HEK293 (cell line): ENCODE data around the gene ATP1A3.

Experiments
- CTCF ChIA-PET: fragments of 350-600 bp; formaldehyde crosslinking; extraction: SDS; loops from one replicate; lab custom pipeline; 2021; ENCODE audit warnings: antibody characterized with exemption; lab: Yijun Ruan, JAX
- POLR2A ChIA-PET: fragments of 300-600 bp; formaldehyde crosslinking; extraction: SDS; loops from one replicate; lab custom pipeline; 2020; ENCODE audit warnings: antibody characterized with exemption, inconsistent platforms; lab: Yijun Ruan, JAX
- H3K27ac ChIP-seq: fragments of 200-500 bp; sonication (Bioruptor generic); 2 replicates; pipeline ENCODE4 v1.5.1; 2014; ENCODE audit warnings: low read depth, low read length, control low read depth, inconsistent platforms; ENCODE audit errors: extremely low read depth
- H3K36me3 ChIP-seq, 2 experiments: fragments of 200-500 bp in 1 of 2; sonication (Bioruptor generic) in 1 of 2; 1 replicate in 1 of 2; 2 replicates in 1 of 2; pipeline ENCODE4 v1.5.1; 2014 to 2017; ENCODE audit warnings: inconsistent platforms in 2 of 2, low read length in 2 of 2; ENCODE audit not compliant: control insufficient read depth in 2 of 2, insufficient read depth in 1 of 2
- H3K4me1 ChIP-seq: fragments of 200-500 bp; sonication (Bioruptor generic); 2 replicates; pipeline ENCODE4 v1.5.1; 2014; ENCODE audit warnings: mild to moderate bottlenecking, low read length, inconsistent platforms; ENCODE audit not compliant: control insufficient read depth, insufficient read depth
- H3K4me3 ChIP-seq: 2 replicates; pipeline ENCODE4 v1.5.1; 2011; ENCODE audit warnings: low read depth, mild to moderate bottlenecking, control low read depth, low read length, moderate library complexity
- H3K9me3 ChIP-seq: fragments of 200-500 bp; sonication (Bioruptor generic); 2 replicates; pipeline ENCODE4 v1.5.1; 2014; ENCODE audit warnings: low read depth, low read length, inconsistent platforms; ENCODE audit not compliant: control insufficient read depth, insufficient read depth
- BCL11B ChIP-seq: fragments of 450-650 bp; formaldehyde crosslinking; IDR thresholded peaks from 2 replicates; pipeline ENCODE4 v1.5.1; 2016; ENCODE audit warnings: low read depth, missing biosample characterization, missing genetic modification characterization
- EGR2 ChIP-seq: fragments of 450-650 bp; formaldehyde crosslinking; IDR thresholded peaks from 2 replicates; pipeline ENCODE4 v1.5.1; 2016; ENCODE audit warnings: low read depth, missing biosample characterization, missing genetic modification characterization
- HOXD13 ChIP-seq: sonication (generic); formaldehyde crosslinking; IDR thresholded peaks from 2 replicates; pipeline ENCODE4 v1.8.0; 2022; ENCODE audit warnings: missing genetic modification reagents, borderline replicate concordance
- KLF16 ChIP-seq: fragments of 450-650 bp; formaldehyde crosslinking; IDR thresholded peaks from 2 replicates; pipeline ENCODE4 v1.5.1; 2017; ENCODE audit warnings: missing biosample characterization, missing genetic modification characterization
- MEIS1 ChIP-seq: sonication (generic); formaldehyde crosslinking; IDR thresholded peaks from 2 replicates; pipeline ENCODE4 v1.8.1; 2022; ENCODE audit warnings: missing genetic modification reagents, mild to moderate bottlenecking, borderline replicate concordance
- SALL2 ChIP-seq: fragments of 450-650 bp; formaldehyde crosslinking; IDR thresholded peaks from 2 replicates; pipeline ENCODE4 v1.5.0; 2017; ENCODE audit warnings: missing biosample characterization, mild to moderate bottlenecking, missing genetic modification characterization, borderline replicate concordance
- YY2 ChIP-seq: fragments of 450-650 bp; formaldehyde crosslinking; IDR thresholded peaks from 2 replicates; pipeline ENCODE4 v1.5.1; 2016; ENCODE audit warnings: missing biosample characterization, missing genetic modification characterization
- ZFP69B ChIP-seq: fragments of 450-650 bp; formaldehyde crosslinking; IDR thresholded peaks from 2 replicates; pipeline ENCODE4 v1.5.1; 2016; ENCODE audit warnings: missing biosample characterization, missing genetic modification characterization
- ZNF174 ChIP-seq: fragments of 450-650 bp; formaldehyde crosslinking; IDR thresholded peaks from 2 replicates; pipeline ENCODE4 v1.5.0; 2017; ENCODE audit warnings: missing biosample characterization, mild to moderate bottlenecking, missing genetic modification characterization
- ZNF184 ChIP-seq: fragments of 450-650 bp; IDR thresholded peaks from 2 replicates; pipeline ENCODE4 v1.5.1; 2018; ENCODE audit warnings: missing biosample characterization, mild to moderate bottlenecking, missing genetic modification characterization
- ZNF280D ChIP-seq: fragments of 450-650 bp; formaldehyde crosslinking; IDR thresholded peaks from 2 replicates; pipeline ENCODE4 v1.5.1; 2016; ENCODE audit warnings: missing biosample characterization, missing genetic modification characterization
- ZNF510 ChIP-seq: fragments of 450-650 bp; formaldehyde crosslinking; IDR thresholded peaks from 2 replicates; pipeline ENCODE4 v1.5.1; 2018; ENCODE audit warnings: mild to moderate bottlenecking, missing genetic modification characterization, missing biosample characterization; ENCODE audit not compliant: insufficient replicate concordance
- ZNF585B ChIP-seq: fragments of 450-650 bp; formaldehyde crosslinking; IDR thresholded peaks from 2 replicates; pipeline ENCODE4 v1.5.1; 2016; ENCODE audit warnings: missing biosample characterization, missing genetic modification characterization
- ZNF76 ChIP-seq: fragments of 450-650 bp; formaldehyde crosslinking; IDR thresholded peaks from 2 replicates; pipeline ENCODE4; 2016; ENCODE audit warnings: low read depth, missing biosample characterization, missing genetic modification characterization, borderline replicate concordance
- TF ChIP-seq, protein P1 (sequence below): fragments of 450-650 bp; formaldehyde crosslinking; IDR thresholded peaks from 2 replicates; pipeline ENCODE4 v1.5.1; 2017; ENCODE audit warnings: missing biosample characterization, missing genetic modification characterization
- TF ChIP-seq, protein P2 (sequence below): fragments of 450-650 bp; formaldehyde crosslinking; IDR thresholded peaks from 2 replicates; pipeline ENCODE4 v1.5.1; 2016; ENCODE audit warnings: missing biosample characterization, missing genetic modification characterization
- TF ChIP-seq, protein P3 (sequence below): fragments of 450-650 bp; formaldehyde crosslinking; IDR thresholded peaks from 2 replicates; pipeline ENCODE4 v1.5.1; 2016; ENCODE audit warnings: missing biosample characterization, missing genetic modification characterization, borderline replicate concordance
- TF ChIP-seq, protein P4 (sequence below): fragments of 450-650 bp; formaldehyde crosslinking; IDR thresholded peaks from 2 replicates; pipeline ENCODE4; 2016; ENCODE audit warnings: missing biosample characterization, missing genetic modification characterization

ATP1A3 gene

GRCh38 chr19:42032431-42032830 lies 38.4 kb upstream of the ATP1A3 start (continued):
- TF ChIP-seq, protein P1, sequence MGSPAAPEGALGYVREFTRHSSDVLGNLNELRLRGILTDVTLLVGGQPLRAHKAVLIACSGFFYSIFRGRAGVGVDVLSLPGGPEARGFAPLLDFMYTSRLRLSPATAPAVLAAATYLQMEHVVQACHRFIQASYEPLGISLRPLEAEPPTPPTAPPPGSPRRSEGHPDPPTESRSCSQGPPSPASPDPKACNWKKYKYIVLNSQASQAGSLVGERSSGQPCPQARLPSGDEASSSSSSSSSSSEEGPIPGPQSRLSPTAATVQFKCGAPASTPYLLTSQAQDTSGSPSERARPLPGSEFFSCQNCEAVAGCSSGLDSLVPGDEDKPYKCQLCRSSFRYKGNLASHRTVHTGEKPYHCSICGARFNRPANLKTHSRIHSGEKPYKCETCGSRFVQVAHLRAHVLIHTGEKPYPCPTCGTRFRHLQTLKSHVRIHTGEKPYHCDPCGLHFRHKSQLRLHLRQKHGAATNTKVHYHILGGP (tag by site-specific recombination): peak; percentile 58
- TF ChIP-seq ZNF510: no peak
- TF ChIP-seq SALL2 (tag by site-specific recombination): no peak

DNA sequence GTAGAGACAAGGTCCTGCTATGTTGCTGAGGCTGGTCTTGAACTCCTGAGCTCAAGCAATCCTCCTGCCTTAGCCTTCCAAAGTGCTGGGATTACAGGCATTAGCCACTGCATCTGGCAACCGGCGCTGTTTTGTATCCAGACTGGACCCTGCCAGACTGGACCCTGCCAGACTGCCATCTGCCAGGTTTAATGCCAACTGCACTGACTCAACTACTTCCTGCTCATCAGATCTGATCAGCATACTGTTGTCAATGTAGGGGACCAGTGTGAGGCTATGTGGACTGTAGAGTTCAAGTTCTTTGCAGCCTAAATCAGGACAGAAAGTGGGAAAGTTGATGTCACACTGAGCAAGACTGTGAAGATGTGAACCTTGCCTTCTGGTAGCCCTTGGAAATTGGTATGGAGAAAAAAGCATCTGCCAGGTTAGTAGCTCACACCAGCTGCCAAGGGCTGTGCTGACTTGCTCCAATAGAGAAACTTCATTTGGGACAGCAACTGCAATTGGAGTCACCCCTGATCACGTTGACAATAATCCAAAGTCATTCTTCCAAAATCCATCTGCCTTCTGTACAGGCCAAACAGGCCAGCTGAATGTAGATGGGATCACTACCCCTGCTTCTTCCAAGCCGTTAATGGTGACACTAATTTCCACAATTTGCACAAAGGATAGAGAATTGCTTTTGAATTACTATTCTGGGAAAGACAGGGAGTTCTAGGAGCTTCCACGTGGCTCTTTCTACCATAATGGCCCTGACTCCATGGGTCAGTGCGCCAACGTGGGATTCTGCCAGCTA lies 36.8 kb upstream of the ATP1A3 start:
- TF ChIP-seq MEIS1 (CRISPR knock-in tag) (no peak), ZFP69B (no peak), ZNF280D (tag by site-specific recombination) (no peak), ZNF76 (tag by site-specific recombination) (no peak), HOXD13 (CRISPR knock-in tag) (no peak), ZNF585B (no peak), YY2 (no peak), ZNF510 (no peak), ZNF184 (tag by site-specific recombination) (no peak), KLF16 (tag by site-specific recombination) (no peak), EGR2 (tag by site-specific recombination) (no peak), ZNF174 (tag by site-specific recombination) (no peak), BCL11B (tag by site-specific recombination) (no peak)
- TF ChIP-seq, protein P2, sequence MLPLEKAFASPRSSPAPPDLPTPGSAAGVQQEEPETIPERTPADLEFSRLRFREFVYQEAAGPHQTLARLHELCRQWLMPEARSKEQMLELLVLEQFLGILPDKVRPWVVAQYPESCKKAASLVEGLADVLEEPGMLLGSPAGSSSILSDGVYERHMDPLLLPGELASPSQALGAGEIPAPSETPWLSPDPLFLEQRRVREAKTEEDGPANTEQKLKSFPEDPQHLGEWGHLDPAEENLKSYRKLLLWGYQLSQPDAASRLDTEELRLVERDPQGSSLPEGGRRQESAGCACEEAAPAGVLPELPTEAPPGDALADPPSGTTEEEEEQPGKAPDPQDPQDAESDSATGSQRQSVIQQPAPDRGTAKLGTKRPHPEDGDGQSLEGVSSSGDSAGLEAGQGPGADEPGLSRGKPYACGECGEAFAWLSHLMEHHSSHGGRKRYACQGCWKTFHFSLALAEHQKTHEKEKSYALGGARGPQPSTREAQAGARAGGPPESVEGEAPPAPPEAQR (tag by site-specific recombination): no peak
- TF ChIP-seq, protein P3, sequence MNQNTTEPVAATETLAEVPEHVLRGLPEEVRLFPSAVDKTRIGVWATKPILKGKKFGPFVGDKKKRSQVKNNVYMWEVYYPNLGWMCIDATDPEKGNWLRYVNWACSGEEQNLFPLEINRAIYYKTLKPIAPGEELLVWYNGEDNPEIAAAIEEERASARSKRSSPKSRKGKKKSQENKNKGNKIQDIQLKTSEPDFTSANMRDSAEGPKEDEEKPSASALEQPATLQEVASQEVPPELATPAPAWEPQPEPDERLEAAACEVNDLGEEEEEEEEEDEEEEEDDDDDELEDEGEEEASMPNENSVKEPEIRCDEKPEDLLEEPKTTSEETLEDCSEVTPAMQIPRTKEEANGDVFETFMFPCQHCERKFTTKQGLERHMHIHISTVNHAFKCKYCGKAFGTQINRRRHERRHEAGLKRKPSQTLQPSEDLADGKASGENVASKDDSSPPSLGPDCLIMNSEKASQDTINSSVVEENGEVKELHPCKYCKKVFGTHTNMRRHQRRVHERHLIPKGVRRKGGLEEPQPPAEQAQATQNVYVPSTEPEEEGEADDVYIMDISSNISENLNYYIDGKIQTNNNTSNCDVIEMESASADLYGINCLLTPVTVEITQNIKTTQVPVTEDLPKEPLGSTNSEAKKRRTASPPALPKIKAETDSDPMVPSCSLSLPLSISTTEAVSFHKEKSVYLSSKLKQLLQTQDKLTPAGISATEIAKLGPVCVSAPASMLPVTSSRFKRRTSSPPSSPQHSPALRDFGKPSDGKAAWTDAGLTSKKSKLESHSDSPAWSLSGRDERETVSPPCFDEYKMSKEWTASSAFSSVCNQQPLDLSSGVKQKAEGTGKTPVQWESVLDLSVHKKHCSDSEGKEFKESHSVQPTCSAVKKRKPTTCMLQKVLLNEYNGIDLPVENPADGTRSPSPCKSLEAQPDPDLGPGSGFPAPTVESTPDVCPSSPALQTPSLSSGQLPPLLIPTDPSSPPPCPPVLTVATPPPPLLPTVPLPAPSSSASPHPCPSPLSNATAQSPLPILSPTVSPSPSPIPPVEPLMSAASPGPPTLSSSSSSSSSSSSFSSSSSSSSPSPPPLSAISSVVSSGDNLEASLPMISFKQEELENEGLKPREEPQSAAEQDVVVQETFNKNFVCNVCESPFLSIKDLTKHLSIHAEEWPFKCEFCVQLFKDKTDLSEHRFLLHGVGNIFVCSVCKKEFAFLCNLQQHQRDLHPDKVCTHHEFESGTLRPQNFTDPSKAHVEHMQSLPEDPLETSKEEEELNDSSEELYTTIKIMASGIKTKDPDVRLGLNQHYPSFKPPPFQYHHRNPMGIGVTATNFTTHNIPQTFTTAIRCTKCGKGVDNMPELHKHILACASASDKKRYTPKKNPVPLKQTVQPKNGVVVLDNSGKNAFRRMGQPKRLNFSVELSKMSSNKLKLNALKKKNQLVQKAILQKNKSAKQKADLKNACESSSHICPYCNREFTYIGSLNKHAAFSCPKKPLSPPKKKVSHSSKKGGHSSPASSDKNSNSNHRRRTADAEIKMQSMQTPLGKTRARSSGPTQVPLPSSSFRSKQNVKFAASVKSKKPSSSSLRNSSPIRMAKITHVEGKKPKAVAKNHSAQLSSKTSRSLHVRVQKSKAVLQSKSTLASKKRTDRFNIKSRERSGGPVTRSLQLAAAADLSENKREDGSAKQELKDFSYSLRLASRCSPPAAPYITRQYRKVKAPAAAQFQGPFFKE (tag by site-specific recombination): no peak
- TF ChIP-seq, protein P4, sequence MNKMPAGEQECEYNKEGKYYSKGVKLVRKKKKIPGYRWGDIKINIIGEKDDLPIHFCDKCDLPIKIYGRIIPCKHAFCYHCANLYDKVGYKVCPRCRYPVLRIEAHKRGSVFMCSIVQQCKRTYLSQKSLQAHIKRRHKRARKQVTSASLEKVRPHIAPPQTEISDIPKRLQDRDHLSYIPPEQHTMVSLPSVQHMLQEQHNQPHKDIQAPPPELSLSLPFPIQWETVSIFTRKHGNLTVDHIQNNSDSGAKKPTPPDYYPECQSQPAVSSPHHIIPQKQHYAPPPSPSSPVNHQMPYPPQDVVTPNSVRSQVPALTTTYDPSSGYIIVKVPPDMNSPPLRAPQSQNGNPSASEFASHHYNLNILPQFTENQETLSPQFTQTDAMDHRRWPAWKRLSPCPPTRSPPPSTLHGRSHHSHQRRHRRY (tag by site-specific recombination): no peak
- Histone ChIP-seq H3K4me1 (peaks cover 29% of the 10 kb centered on the region), H3K36me3 (no peaks in the 10 kb centered on the region; a peak in 1 of 3 replicates), H3K4me3 (no peak overlapping the region), H3K27ac (no peak overlapping the region), H3K9me3 (0 out of 2 replicates have a peak, but pooled peaks cover 2% of the 10 kb centered on the region)
- ChIA-PET CTCF (interaction anchor here (0.5 to 5.5 kb wide), 17 partner anchors 10 to 408 kb away, joined by 3 to 78 read pairs (median 4); no protein-coding TSS in a partner anchor), POLR2A (no interaction called here)
